HG02763 (cell line): ENCODE data around the gene STPG1.
"Not testable (repeated sequence)": the region's sequence is repeated elsewhere in the genome, so short reads cannot be mapped to it uniquely, and the experiment has no call there.

ENCODE experiments used
- ATAC-seq: cut with Tn5 transposase; IDR thresholded peaks from one replicate; pipeline ENCODE4 v1.9.1; 2021; ENCODE audit warnings: mild to moderate bottlenecking, moderate library complexity; ENCODE audit not compliant: unreplicated experiment

Gene STPG1

GRCh38 chr1:24413350-24414163 is at the start of gene STPG1:
Gene STPG1, minus strand, starts transcription at chr1:24413782. Its CDS starts 12,394 bp downstream, at chr1:24401388.
- no peak for ATAC-seq

GRCh38 chr1:24462128-24462527 is 48.5 kb upstream of the STPG1 start:
- ATAC-seq: not testable (repeated sequence)

- ATAC-seq: no peak
Observed at GRCh38 chr1:24459551-24460266, 46.1 kb upstream of the STPG1 start.

- no peak for ATAC-seq
Observed at GRCh38 chr1:24457866-24458265, 44.3 kb upstream of the STPG1 start.

GRCh38 chr1:24455272-24455671 is 41.7 kb upstream of the STPG1 start:
- no peak for ATAC-seq

GRCh38 chr1:24454673-24455072 is 41.1 kb upstream of the STPG1 start:
- ATAC-seq: no peak

GRCh38 chr1:24452922-24453485 is 39.4 kb upstream of the STPG1 start:
- ATAC-seq: no peak

- no peak for ATAC-seq
Observed at GRCh38 chr1:24451746-24452145, 38.2 kb upstream of the STPG1 start.

GRCh38 chr1:24450857-24451397 is 37.3 kb upstream of the STPG1 start:
- no peak for ATAC-seq

GRCh38 chr1:24450316-24450715 is 36.7 kb upstream of the STPG1 start:
- ATAC-seq: no peak

GRCh38 chr1:24446446-24446845 is 32.9 kb upstream of the STPG1 start:
- not testable (repeated sequence) for ATAC-seq

- ATAC-seq: no peak
Observed at GRCh38 chr1:24443241-24443656, 29.7 kb upstream of the STPG1 start.

GRCh38 chr1:24442764-24443163 is 29.2 kb upstream of the STPG1 start:
- ATAC-seq: no peak

GRCh38 chr1:24441996-24442668 is 28.6 kb upstream of the STPG1 start:
- no peak for ATAC-seq

GRCh38 chr1:24441480-24441879 is 27.9 kb upstream of the STPG1 start:
- no peak for ATAC-seq

- no peak for ATAC-seq
Observed at GRCh38 chr1:24440436-24440835, 26.9 kb upstream of the STPG1 start.

- ATAC-seq: no peak
Observed at GRCh38 chr1:24438423-24438901, 24.9 kb upstream of the STPG1 start.

- ATAC-seq: no peak
Observed at GRCh38 chr1:24437631-24438396, 24.2 kb upstream of the STPG1 start.

GRCh38 chr1:24435782-24436365 is 22.3 kb upstream of the STPG1 start:
- no peak for ATAC-seq

- no peak for ATAC-seq
Observed at GRCh38 chr1:24427545-24427862, 13.9 kb upstream of the STPG1 start.
